ENCODE measurements around the gene GNAL.
A peak's percentile ranks its signal among the peaks of the same experiment; 100 is the strongest.
"Not testable (repeated sequence)": the region's sequence is repeated elsewhere in the genome, so short reads cannot be mapped to it uniquely, and the experiment has no call there.

The GNAL gene

DNA sequence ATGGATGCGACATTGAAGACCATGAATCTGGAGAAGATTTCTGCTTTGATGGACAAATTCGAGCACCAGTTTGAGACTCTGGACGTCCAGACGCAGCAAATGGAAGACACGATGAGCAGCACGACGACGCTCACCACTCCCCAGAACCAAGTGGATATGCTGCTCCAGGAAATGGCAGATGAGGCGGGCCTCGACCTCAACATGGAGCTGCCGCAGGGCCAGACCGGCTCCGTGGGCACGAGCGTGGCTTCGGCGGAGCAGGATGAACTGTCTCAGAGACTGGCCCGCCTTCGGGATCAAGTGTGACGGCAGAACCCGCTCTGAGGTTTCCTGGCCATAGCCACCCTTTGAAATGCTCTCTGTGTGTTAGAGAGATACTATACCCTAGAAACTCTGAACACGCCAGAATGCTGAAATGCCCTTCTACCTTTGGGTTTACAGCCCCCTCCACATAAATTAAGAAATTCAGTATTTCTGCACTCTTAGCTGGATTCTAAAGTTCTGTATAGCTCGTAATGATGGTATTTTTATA, 162.8 kb downstream of the GNAL start:
- ChIA-PET CTCF (no interaction called here), POLR2A (ENCODE audit: low non-redundant PET) (no interaction called here)
- TF ChIP-seq, protein P1, sequence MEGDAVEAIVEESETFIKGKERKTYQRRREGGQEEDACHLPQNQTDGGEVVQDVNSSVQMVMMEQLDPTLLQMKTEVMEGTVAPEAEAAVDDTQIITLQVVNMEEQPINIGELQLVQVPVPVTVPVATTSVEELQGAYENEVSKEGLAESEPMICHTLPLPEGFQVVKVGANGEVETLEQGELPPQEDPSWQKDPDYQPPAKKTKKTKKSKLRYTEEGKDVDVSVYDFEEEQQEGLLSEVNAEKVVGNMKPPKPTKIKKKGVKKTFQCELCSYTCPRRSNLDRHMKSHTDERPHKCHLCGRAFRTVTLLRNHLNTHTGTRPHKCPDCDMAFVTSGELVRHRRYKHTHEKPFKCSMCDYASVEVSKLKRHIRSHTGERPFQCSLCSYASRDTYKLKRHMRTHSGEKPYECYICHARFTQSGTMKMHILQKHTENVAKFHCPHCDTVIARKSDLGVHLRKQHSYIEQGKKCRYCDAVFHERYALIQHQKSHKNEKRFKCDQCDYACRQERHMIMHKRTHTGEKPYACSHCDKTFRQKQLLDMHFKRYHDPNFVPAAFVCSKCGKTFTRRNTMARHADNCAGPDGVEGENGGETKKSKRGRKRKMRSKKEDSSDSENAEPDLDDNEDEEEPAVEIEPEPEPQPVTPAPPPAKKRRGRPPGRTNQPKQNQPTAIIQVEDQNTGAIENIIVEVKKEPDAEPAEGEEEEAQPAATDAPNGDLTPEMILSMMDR (conservative IDR thresholded peaks at IDR 0.05; ENCODE audit: low read depth): no peak
- DNase-seq (ENCODE audit: low spot score): no peak
- peak overlapping the region; percentile 86 for H3K27ac ChIP-seq

DNA sequence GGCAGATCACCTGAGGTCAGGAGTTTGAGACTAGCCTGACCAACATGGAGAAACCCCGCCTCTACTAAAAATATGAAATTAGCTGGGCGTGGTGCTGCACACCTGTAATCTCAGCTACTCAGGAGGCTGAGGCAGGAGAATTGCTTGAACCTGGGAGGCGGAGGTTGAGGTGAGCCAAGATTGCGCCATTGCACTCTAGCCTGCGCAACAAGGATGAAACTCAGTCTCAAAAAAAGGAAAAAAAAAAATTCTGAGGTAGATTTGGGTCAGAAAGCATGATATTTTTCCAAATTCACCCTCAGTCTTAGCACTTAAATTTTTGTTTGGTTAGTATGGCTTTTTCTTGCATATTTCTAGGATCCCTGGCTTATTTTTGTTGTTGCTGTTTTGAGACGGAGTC, 165.5 kb downstream of the GNAL start:
- DNase-seq (ENCODE audit: low spot score); POLR2A ChIA-PET (ENCODE audit: low non-redundant PET): not testable (repeated sequence)
- CTCF ChIA-PET: interaction anchor here (0.6 kb wide), 1 partner anchor 62 kb away, joined by 3 read pairs; no protein-coding TSS in a partner anchor
- H3K27ac ChIP-seq: peak overlapping the region; percentile 96

DNA sequence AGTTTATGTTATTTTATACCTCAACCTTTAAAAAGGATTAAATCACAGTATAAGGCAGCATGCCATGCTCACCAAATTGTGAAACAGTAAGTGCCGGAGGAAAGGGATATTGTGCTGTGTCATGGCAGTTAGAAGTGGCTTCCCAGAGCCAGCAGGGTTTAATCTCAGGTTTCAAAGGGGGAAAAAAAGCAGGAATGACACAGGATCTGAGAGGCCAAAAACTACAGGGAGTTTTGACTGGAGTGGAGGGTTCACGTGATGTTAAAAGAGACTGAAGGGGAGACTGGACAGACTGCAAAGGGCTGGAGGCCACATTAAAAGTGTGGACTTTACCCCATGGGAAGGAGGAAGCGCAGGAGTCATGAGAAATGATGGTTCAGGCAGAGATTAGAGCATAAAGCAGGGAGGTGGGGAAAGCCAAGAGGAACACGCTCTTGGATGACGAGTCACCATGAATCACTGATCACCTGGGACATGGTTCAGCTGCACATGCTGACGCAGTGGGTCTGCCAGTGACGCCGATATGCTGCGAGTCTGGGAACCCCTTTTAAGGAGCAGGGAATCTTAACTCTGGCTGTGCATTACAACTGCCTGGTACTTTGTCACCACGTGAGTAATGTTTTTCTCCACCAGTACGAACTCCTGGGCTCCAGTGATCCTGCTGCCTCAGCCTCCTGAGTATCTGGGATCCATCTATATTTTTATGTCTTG, 168.3 kb downstream of the GNAL start:
- DNase-seq (ENCODE audit: low spot score): peak; percentile 97
- POLR2A ChIA-PET (ENCODE audit: low non-redundant PET): no interaction called here
- CTCF ChIA-PET: no interaction called here
- H3K27ac ChIP-seq: peak overlapping the region; percentile 96
- TF ChIP-seq, protein P1 (conservative IDR thresholded peaks at IDR 0.05; ENCODE audit: low read depth): no peak

DNA sequence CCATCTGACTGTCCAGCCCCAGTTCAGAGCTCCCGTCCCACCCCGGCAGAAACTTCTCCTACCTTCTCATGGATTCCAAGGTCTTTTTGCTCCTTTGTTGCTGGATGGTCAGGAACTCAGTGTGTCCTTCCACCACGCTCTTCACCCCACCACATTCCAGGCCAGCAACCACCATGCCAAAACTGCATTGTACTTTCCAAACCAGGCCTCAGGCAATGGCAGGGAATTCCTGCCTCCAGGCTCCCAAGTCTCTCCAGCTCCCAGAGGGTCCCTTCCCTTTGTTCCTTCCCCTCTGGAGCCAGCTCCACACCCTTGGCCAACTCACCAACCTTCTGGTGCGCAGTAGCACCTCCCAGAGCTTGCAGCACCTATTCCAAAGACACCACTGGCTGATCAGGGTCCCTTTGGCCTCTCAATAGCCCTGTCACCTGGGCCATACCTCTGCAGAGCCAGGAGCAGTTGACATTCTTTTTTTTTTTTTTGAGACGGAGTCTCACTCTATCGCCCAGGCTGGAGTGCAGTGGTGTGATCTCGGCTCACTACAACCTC, 170.3 kb downstream of the GNAL start:
- TF ChIP-seq, protein P1 (conservative IDR thresholded peaks at IDR 0.05; ENCODE audit: low read depth): no peak
- POLR2A ChIA-PET (ENCODE audit: low non-redundant PET): no interaction called here
- no peak for DNase-seq (ENCODE audit: low spot score)
- peak overlapping the region; percentile 92 for H3K27ac ChIP-seq
- CTCF ChIA-PET: interaction anchor here (0.6 to 1.3 kb wide), 2 partner anchors 13 to 105 kb away, joined by 3 read pairs; no protein-coding TSS in a partner anchor

DNA sequence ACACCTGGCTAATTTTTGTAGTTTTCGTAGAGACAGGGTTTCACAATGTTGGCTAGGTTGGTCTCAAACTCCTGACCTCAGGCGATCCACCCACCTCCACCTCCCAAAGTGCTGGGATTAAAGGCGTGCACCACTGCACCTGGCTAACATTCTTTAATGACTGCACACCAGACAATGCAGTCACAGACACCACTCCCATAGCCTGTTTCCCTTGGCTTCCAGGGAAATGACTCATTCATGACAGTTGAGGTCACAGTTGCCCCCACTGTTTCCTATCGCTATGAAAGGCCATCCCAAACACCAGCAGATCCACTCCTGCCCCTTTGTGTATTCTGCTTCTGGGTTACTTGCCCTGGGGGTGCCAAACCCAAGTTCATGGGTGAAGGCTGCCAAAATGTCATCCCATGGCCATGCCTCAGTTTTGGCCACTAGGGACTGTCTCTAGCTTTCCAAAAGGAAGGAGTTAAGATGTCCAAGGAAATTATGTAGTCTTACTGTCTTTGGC, 170.9 kb downstream of the GNAL start:
- peak overlapping the region; percentile 92 for H3K27ac ChIP-seq
- ChIA-PET CTCF (interaction anchor here (0.8 to 1.6 kb wide), 3 partner anchors 13 to 456 kb away, joined by 3 to 6 read pairs (median 3); no protein-coding TSS in a partner anchor), POLR2A (ENCODE audit: low non-redundant PET) (no interaction called here)
- TF ChIP-seq, protein P1 (conservative IDR thresholded peaks at IDR 0.05; ENCODE audit: low read depth): peak; percentile 26
- peak; percentile 92 for DNase-seq (ENCODE audit: low spot score)

DNA sequence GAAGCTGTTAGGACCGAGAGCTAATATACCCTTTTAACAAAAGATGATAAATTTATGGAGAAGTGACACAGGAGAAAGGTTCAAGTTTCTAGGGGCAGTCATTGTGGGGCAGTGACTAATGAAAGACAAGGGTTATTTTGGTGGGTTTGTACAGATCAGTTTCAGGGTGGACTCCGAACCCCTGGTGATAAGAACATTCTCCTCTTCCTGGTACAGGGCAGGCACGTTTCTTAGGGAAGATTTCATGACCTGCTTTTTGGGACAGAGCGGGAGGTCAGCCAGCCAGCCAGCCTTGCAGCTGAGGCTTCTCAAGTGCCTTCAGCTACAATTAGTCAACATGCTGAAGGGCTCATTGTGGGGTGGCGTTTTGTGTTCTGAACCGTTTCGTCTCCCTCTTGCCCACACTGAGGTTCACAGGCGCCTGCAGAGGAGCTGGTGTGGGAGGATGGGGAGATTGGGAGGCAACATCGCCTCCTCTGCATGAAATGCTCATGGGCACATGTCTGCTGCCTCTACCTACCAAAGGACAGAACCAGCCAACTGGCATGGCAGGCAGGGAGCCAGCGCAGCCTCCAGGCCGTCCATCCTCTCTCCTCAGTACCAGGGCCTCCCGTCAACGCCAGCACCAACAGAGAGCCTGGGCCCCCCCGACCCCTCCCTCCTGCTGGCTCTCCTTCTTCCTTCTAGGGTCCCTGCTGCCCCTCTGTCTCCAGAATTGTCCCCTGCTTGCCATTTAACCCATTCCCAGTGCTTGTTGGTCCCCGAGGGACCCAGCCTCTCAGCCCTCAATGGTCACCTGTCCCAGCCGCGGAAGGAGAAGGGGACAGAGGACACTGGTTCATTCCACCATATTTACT, 171.8 kb downstream of the GNAL start:
- ChIA-PET CTCF (interaction anchor here (0.5 to 1.6 kb wide), 5 partner anchors 76 to 1081 kb away, joined by 3 to 6 read pairs (median 3); no protein-coding TSS in a partner anchor), POLR2A (ENCODE audit: low non-redundant PET) (no interaction called here)
- peak overlapping the region; percentile 92 for H3K27ac ChIP-seq
- no peak for DNase-seq (ENCODE audit: low spot score)
- TF ChIP-seq, protein P1 (conservative IDR thresholded peaks at IDR 0.05; ENCODE audit: low read depth): no peak

All from RWPE1 (cell line).